Forelimb muscle (tissue), 1 donor: ENCODE data around the gene ABCC8. TPM values are rescaled to one million over a fixed set of nuclear protein-coding genes. Genes with fewer than 3 reads are reported as not detected.

Experiments used
- DNase-seq: peaks from one replicate; pipeline ENCODE4 v3.0.0-alpha.2; 2013; ENCODE audit warnings: low read depth
- polyA plus RNA-seq: library from polyadenylated mRNA; unstranded; fragments of 120-200 nt; gene quantifications from one replicate; pipeline ENCODE4 v1.2.1, GENCODE V29; 2013; ENCODE audit not compliant: insufficient read length

Gene ABCC8
- polyA plus RNA-seq, 1 donor = 1.8 TPM

DNA sequence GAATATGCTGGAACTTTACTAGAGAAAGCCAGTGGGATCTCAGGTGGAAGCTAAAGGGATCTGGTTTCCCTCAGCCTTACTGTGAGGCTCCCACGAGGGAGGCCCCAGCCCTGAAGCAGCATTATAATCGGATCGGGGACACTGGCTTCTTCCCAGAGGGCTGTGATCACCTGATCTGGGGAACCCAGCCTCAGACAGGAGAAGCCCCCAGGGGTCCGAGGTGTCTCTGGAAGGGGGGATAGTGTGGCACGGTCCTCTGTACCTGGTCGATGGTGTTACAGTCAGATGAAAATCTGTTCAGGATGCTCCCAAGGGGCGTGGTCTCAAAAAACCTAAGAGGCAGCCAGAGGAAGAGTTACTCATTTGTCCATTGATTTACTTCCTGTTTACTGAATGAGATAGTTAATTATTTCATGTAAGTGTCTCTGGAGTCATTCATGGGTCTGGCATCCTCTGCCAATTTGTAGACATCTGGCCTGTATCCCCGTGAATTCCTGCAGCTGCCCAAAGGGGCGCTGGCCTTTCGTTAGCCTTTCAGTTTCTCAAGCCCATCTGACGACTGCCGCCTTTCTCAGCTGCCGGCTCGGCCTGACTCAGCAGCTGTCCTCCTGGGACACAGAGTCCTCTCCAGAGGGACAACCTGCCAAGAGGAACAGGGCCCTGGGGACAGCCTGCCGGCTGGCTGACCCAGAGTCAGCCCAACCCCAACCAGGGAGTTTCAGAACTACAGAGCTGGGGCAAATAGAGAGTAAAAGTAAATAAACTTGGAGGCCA is 71.2 kb downstream of the ABCC8 start:
- no peak for DNase-seq

GRCh38 chr11:17403980-17404759 is 72.5 kb downstream of the ABCC8 start:
- DNase-seq = no peak

DNA sequence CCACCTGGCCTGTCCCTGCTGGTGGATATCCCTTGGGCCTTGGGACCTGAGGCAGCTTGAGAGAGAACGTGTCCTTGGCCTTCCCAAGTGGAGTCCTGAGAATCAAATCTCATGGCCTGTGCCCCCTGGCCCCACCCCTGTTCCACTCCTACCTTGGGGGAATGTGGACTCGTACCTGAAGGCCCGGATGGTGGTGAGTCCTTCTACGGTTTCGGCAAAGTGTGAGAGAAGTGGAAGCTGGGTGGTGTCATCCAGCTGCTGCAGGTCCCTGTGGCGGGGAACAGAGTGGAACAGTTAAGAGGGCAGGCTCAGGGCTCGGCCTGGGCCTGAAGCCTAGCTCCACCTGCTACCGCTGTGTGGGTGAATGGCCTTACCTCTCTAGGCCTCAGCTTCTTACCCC is 74.2 kb downstream of the ABCC8 start:
- DNase-seq = no peak

DNA sequence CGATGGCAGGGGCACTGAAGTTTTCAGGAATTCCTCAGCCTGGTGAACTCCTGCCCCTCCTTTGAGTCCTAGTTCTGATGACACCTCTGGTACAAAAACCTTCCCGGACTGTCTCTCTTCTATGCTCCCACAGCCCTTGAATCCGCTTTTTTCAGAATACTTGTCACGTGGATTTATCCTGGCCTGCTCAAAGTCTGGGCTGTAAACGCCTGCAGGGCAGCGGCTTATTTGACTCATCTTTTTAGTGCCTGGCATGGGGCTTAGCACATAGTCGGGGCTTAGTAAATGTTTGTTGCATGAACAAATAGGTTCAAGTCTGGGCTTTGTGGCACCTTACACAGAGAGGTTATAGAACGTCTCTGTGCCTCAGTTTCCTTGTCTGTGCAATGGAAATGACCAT is 74.8 kb downstream of the ABCC8 start:
- DNase-seq = no peak

- no peak for DNase-seq
These were observed 75.3 kb downstream of the ABCC8 start for GRCh38 chr11:17401316-17401715.

GRCh38 chr11:17400048-17400775 is 76.4 kb downstream of the ABCC8 start:
- no peak for DNase-seq

DNA sequence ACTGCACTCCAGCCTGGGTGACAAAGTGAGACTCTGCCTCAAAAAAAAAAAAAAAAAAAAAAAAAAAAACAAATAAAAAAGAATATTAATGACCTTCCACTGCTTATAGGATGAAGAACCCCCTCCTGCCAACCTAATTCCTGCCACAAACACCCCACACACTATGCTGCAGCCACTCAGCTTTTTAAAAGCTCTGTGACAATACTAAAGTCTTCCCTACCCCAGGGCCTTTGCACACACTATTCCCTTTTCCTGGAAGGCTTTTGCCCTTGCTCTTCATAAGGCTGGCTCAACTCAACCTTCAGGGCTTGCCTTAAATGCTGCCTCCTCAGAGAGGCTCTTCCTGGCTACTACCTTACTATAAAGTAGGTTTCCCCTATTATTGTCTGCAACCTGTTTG is 77.4 kb downstream of the ABCC8 start:
- no peak for DNase-seq

- no peak for DNase-seq
These were observed 79.2 kb downstream of the ABCC8 start for GRCh38 chr11:17397311-17398002.

DNA sequence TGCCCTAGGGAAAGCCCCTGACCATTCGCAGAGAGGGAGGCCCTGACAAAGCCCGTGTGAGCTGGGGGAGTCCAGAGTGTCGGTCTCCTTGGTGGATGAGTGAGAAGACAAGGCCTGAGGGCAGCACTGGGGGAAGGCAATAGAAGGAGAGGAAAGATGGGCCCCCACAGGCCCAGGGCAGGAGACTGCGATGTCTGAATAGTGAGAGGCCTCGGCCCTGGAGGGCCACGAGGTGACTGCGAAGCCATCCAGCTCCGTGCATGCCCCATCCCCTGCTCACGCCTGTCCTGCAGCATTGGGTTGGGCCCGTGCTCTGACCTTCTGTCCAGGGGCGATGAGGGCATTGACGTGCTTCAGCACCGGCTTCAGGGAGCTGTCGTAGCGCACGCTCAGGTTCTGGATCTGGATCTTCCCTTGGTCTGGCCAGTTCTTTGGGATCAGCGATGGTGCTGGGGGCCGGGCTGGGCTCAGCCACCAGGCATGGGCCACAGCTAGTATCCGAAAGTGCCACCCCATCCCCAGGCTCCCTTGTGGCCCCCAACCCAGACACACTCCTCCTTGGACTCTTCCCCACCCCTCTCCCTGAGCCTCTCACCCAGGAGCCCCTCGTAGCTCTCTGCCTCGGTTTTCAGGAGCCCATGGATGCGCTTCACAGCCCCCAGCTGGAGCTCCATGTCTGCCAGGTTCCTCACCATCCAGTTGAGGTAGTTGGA is 79.9 kb downstream of the ABCC8 start:
- DNase-seq = no peak

- DNase-seq = no peak
These were observed 80.7 kb downstream of the ABCC8 start for GRCh38 chr11:17395978-17396377.

GRCh38 chr11:17395554-17395961 is 81.1 kb downstream of the ABCC8 start:
- DNase-seq = no peak

GRCh38 chr11:17394743-17395390 is 81.8 kb downstream of the ABCC8 start:
- no peak for DNase-seq

- DNase-seq = no peak
These were observed 83.2 kb downstream of the ABCC8 start for GRCh38 chr11:17393472-17393871.

GRCh38 chr11:17392872-17393271 is 83.8 kb downstream of the ABCC8 start:
- DNase-seq = no peak

GRCh38 chr11:17391493-17392355 is 84.9 kb downstream of the ABCC8 start:
- DNase-seq = no peak

GRCh38 chr11:17389957-17390649 is 86.5 kb downstream of the ABCC8 start:
- DNase-seq = no peak

DNA sequence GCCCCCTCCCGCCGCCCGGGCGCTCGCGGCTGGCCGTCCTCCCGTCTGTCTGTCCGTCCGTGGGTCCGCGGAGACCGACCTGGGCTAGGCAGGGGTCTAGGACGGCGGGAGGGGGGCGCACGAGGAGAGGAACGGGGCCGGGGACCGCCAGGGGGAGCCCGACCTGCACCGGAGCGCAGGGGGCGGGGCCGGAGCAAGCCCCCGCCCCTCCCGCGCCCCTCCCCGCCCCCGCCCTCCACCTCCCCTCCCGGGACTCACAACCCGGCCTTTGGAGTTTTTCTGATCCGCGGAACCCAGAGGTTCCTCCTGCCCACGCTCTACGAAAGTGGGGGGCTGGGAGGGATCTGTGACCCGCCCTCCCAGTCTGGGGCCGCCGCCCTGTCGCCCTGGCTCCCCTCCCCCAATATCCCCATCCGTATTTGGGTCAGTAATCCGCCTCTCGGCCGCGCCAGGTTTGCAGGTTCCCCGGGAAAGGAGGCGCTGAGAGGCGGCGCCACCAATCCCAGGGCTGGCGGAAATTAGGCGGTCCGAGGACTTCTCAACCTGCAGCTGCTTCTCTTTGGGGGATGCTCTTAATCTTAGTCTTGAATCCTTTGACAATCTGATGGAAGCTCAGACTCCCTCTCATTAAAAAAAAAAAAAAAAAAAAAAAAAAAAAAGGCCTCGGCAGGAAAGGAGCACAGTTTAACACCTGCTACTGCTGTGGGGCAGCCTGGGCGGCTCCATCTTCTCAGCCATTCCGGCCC is 87.3 kb downstream of the ABCC8 start:
- DNase-seq = no peak

- no peak for DNase-seq
These were observed 87.9 kb downstream of the ABCC8 start, which contains the start of gene KCNJ11 for GRCh38 chr11:17388609-17389210. Gene KCNJ11 (minus strand): TSS chr11:17388659. CDS start chr11:17388091, 568 bp downstream.
